ENCODE results near the gene SLC22A23.

The SLC22A23 gene

GRCh38 chr6:3266170-3266569 lies 190.7 kb downstream of the SLC22A23 start:
- Mint-ChIP-seq H3K27ac (no peak overlapping the region), H3K4me3 (no peak overlapping the region), H3K27me3 (no peaks in the 10 kb centered on the region), H3K9me3 (no peaks in the 10 kb centered on the region), H3K4me1 (peaks cover 51% of the 10 kb centered on the region)
- DNase-seq = no peak
- ATAC-seq = no peak

- H3K27ac Mint-ChIP-seq = no peak overlapping the region
- ATAC-seq (no peak), DNase-seq (no peak)
- H3K4me3 Mint-ChIP-seq = no peak overlapping the region
- H3K27me3 Mint-ChIP-seq = no peaks in the 10 kb centered on the region
- H3K9me3 Mint-ChIP-seq = no peaks in the 10 kb centered on the region
- H3K4me1 Mint-ChIP-seq = peaks cover 51% of the 10 kb centered on the region
These were observed 191.2 kb downstream of the SLC22A23 start for GRCh38 chr6:3265671-3266070.

- no peak for DNase-seq
- Mint-ChIP-seq H3K4me1 (peaks cover 60% of the 10 kb centered on the region), H3K27me3 (no peaks in the 10 kb centered on the region), H3K27ac (peak overlapping the region in 1 of 2 donors; percentile 81), H3K9me3 (no peaks in the 10 kb centered on the region), H3K4me3 (no peak overlapping the region)
- ATAC-seq = no peak
These were observed 192.5 kb downstream of the SLC22A23 start for GRCh38 chr6:3264356-3264755.

- DNase-seq (no peak), ATAC-seq (no peak)
- Mint-ChIP-seq H3K27ac (peak overlapping the region; percentile 9 to 36), H3K4me3 (no peak overlapping the region), H3K27me3 (no peaks in the 10 kb centered on the region), H3K4me1 (peaks cover 60% of the 10 kb centered on the region), H3K9me3 (no peaks in the 10 kb centered on the region)
These were observed 193.8 kb downstream of the SLC22A23 start for GRCh38 chr6:3263096-3263495.

- peaks cover 60% of the 10 kb centered on the region for H3K4me1 Mint-ChIP-seq
- H3K27me3 Mint-ChIP-seq = peaks cover 2% of the 10 kb centered on the region
- H3K4me3 Mint-ChIP-seq = peak overlapping the region in 1 of 2 donors; percentile 95
- DNase-seq (no peak), ATAC-seq (no peak)
- H3K9me3 Mint-ChIP-seq = no peaks in the 10 kb centered on the region
- peak overlapping the region in 1 of 2 donors; percentile 23 for H3K27ac Mint-ChIP-seq
These were observed 194.9 kb downstream of the SLC22A23 start for GRCh38 chr6:3261921-3262320.

- Mint-ChIP-seq H3K27me3 (peaks cover 7% of the 10 kb centered on the region), H3K4me3 (peak overlapping the region in 1 of 2 donors; percentile 95), H3K4me1 (peaks cover 58% of the 10 kb centered on the region), H3K27ac (no peak overlapping the region), H3K9me3 (no peaks in the 10 kb centered on the region)
- DNase-seq (no peak), ATAC-seq (no peak)
These were observed 195.4 kb downstream of the SLC22A23 start for GRCh38 chr6:3261518-3261820.

GRCh38 chr6:3260772-3261517 lies 195.9 kb downstream of the SLC22A23 start:
- H3K4me3 Mint-ChIP-seq = peak overlapping the region; percentile 95 to 96
- no peaks in the 10 kb centered on the region for H3K9me3 Mint-ChIP-seq
- peaks cover 10% of the 10 kb centered on the region for H3K27me3 Mint-ChIP-seq
- H3K4me1 Mint-ChIP-seq = peaks cover 53% of the 10 kb centered on the region
- H3K27ac Mint-ChIP-seq = peak overlapping the region; percentile 5 to 63
- ATAC-seq (no peak), DNase-seq (no peak)

- H3K4me1 Mint-ChIP-seq = peaks cover 53% of the 10 kb centered on the region
- H3K27ac Mint-ChIP-seq = peak overlapping the region in 1 of 2 donors; percentile 63
- ATAC-seq (no peak), DNase-seq (no peak)
- no peaks in the 10 kb centered on the region for H3K9me3 Mint-ChIP-seq
- peak overlapping the region; percentile 95 to 96 for H3K4me3 Mint-ChIP-seq
- peaks cover 10% of the 10 kb centered on the region for H3K27me3 Mint-ChIP-seq
These were observed 196.6 kb downstream of the SLC22A23 start for GRCh38 chr6:3260296-3260695.

GRCh38 chr6:3259491-3259958 lies 197.3 kb downstream of the SLC22A23 start:
- peak overlapping the region; percentile 95 to 96 for H3K4me3 Mint-ChIP-seq
- H3K9me3 Mint-ChIP-seq = no peaks in the 10 kb centered on the region
- ATAC-seq (peak; percentile 57), DNase-seq (peak; percentile 19 to 43)
- peaks cover 46% of the 10 kb centered on the region for H3K4me1 Mint-ChIP-seq
- H3K27ac Mint-ChIP-seq = peak overlapping the region; percentile 97 to 98
- H3K27me3 Mint-ChIP-seq = peaks cover 10% of the 10 kb centered on the region

- peak within 1 kb of the TSS; percentile 95 to 96 for H3K4me3 Mint-ChIP-seq
These were observed 197.9 kb downstream of the SLC22A23 start, which contains the start of gene PSMG4 for GRCh38 chr6:3258720-3259490. Gene PSMG4, plus strand, starts transcription at chr6:3258947. Its CDS starts 76 bp downstream, at chr6:3259023.

GRCh38 chr6:3258201-3258600 lies 198.6 kb downstream of the SLC22A23 start:
- no peak for DNase-seq
- H3K27me3 Mint-ChIP-seq = peaks cover 10% of the 10 kb centered on the region

More at GRCh38 chr6:3258720-3259490, 197.9 kb downstream of the SLC22A23 start, which contains the start of gene PSMG4:
- Mint-ChIP-seq H3K27me3 (peaks cover 10% of the 10 kb centered on the region), H3K27ac (peak within 1 kb of the TSS; percentile 97 to 98), H3K9me3 (no peaks in the 10 kb centered on the region), H3K4me1 (peaks cover 41% of the 10 kb centered on the region)
- peak; percentile 93 for DNase-seq
- peak; percentile 87 for ATAC-seq

GRCh38 chr6:3253597-3253961 lies 203.3 kb downstream of the SLC22A23 start:
- Mint-ChIP-seq H3K27me3 (peaks cover 38% of the 10 kb centered on the region), H3K4me1 (peaks cover 6% of the 10 kb centered on the region), H3K9me3 (no peaks in the 10 kb centered on the region), H3K27ac (no peak overlapping the region), H3K4me3 (no peak overlapping the region)
- DNase-seq (no peak), ATAC-seq (peak; percentile 55)

More at GRCh38 chr6:3258201-3258600, 198.6 kb downstream of the SLC22A23 start:
- Mint-ChIP-seq H3K9me3 (no peaks in the 10 kb centered on the region), H3K4me1 (peaks cover 33% of the 10 kb centered on the region), H3K27ac (no peak overlapping the region), H3K4me3 (peak overlapping the region in 1 of 2 donors; percentile 95)
- no peak for ATAC-seq

GRCh38 chr6:3252861-3253596 lies 203.8 kb downstream of the SLC22A23 start:
- peaks cover 44% of the 10 kb centered on the region for H3K27me3 Mint-ChIP-seq
- no peak for DNase-seq
- H3K9me3 Mint-ChIP-seq = no peaks in the 10 kb centered on the region
- ATAC-seq = no peak
- no peak overlapping the region for H3K27ac Mint-ChIP-seq
- H3K4me3 Mint-ChIP-seq = no peak overlapping the region
- H3K4me1 Mint-ChIP-seq = peaks cover 6% of the 10 kb centered on the region

- H3K4me3 Mint-ChIP-seq = no peak overlapping the region
- no peak for ATAC-seq
- H3K9me3 Mint-ChIP-seq = no peaks in the 10 kb centered on the region
- H3K27ac Mint-ChIP-seq = no peak overlapping the region
- DNase-seq = no peak
- H3K4me1 Mint-ChIP-seq = peaks cover 6% of the 10 kb centered on the region
- peaks cover 50% of the 10 kb centered on the region for H3K27me3 Mint-ChIP-seq
These were observed 204.5 kb downstream of the SLC22A23 start for GRCh38 chr6:3252369-3252768.
